Measurements from ENCODE around the gene KATNAL2.
A peak's percentile ranks its signal among the peaks of the same experiment; 100 is the strongest.

KATNAL2 gene, protein sequence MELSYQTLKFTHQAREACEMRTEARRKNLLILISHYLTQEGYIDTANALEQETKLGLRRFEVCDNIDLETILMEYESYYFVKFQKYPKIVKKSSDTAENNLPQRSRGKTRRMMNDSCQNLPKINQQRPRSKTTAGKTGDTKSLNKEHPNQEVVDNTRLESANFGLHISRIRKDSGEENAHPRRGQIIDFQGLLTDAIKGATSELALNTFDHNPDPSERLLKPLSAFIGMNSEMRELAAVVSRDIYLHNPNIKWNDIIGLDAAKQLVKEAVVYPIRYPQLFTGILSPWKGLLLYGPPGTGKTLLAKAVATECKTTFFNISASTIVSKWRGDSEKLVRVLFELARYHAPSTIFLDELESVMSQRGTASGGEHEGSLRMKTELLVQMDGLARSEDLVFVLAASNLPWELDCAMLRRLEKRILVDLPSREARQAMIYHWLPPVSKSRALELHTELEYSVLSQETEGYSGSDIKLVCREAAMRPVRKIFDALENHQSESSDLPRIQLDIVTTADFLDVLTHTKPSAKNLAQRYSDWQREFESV

DNA sequence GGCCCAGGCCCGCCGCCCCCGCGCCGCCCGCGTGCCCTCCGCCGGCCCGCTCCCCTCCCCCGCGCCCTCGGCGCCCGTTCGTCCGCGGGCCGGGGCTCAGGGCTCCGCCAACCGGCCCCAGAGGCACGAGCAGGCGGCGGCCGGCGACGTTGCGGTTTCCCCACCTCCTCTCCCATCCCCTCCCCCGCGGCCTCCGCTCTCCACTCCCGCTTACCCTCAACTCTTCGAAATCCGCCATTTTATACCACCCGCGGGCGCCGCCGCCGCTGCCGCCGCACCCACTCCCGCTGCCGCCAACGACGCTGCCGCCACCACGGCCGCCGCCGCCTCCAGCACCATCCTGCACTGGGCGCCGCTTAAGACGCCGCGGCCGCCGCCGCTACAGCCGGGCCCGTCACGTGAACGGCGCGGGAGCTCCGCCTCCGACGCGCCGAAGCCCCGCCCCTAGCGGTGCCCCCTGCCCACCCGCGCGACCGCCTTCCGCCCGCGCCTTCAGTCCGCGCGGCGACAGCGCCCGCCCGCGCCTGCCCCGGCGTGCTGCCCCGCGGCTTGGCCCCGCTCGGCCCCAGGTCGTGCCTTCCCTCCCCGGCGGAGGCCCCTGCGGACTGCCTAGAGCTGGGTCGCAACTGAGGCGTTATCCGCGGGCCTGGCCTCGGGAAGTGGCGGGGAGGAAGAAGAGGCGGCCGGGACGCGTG is at the start of gene KATNAL2, which contains the start of gene PIAS2:
TSS of gene KATNAL2 (plus strand) at position 495 of the 695 bp plus-strand sequence. CDS start 29,271 bp downstream, outside the sequence.
TSS of gene PIAS2 (minus strand) at position 400 of the 695 bp plus-strand sequence. CDS start at position 238, 162 bp downstream.
- peak; percentile 65 for DNase-seq

DNA sequence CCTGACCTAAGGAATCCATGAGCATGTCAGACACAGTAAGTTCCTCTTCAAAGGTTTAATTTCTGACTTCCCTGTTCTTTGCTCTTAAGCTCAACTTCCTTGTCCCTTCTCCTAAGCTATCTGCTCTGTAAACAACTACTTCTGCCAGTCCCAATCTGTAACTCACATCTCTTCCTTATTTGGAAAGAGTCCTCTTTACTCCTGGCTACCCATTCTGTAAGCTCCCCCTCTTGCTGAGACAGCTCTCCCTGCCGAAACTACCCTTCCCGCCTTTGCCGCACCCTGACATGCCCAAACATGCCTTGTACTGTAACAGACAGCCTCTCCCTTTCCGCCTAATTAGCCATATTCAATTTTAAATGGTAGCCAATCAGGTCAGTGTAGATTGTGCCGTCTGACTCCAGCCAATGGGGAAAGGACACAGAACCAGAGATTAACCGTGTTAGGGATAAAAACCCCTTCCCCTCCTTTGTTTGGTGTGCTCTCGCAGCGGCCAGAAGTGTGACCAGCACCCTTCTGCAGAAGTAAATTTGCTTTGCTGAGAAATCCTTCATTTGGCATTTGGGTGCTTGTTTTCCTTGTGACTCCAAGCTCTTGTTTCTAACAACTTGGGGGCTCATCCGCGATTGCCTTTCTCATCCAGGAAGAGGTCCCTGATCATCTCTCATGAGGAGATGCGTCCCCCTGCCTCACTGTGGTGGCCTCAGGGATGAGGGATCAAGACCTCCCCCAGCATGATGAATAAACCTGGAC is 49.1 kb upstream of the KATNAL2 start:
- DNase-seq: no peak

DNA sequence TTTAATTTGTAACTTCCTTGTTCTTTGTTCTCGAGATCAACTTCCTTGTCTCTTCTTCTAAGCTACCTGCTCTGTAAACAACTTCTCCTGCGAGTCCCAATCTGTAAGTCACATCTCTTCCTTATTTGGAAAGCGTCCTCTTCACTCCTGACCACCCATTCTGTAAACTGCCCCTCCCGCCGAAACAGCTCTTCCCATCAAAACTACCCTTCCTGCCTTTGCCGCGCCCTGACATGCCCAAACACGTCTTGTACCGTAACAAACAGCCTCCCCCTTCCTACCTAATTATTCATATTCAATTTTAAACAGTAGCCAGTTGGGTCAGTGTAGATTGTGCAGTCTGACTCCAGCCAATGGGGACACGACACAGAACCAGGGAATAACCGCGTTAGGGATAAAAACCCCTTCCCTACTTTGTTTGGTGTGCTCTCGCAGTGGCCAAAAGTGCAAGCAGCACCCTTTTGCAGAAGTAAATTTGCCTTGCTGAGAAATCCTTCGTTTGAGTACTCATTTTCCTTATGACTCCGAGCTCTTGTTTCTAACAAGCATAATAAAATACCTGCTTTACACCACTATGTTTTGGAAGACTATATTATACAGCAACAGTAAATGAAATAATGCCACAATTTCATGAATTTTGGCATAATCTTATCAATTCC is 39.9 kb upstream of the KATNAL2 start:
- DNase-seq: no peak

DNA sequence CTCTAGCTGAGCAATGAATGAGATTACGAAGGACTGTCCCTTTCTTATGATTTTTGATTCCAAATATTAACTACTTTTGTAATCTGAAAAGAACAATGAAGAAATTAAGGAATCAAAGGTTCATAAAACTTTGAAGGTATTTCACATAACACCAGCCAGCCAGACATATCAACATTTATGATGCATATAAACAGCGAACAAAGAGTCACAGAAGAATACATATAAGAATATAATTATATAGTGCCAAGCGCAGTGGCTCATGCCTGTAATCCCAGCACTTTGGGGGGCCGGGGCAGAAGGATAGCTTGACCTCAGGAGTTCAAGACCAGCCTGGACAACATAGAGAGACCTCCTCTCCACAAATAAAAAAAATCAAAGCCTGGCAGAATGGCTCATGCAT is 34.2 kb upstream of the KATNAL2 start:
- no peak for DNase-seq

DNA sequence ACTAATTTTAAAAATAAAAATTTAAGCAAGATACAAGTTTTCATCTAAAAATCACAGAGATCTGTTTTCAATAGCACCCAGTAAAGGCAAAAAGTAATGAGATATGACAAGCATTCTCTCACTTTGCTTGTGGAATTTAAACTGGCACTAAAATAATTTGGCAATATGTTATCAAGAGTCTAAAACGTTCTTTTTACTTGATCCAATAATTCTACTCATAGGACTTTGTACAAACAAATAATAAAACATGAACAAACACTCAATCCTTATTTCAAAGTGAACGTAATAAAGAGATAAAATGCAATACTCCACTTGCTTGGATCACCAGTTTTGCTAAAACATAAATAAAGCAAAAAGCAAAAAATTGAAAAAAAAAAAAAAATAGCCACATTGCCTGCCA is 30.5 kb upstream of the KATNAL2 start:
- no peak for DNase-seq

- DNase-seq: no peak
Observed at GRCh38 chr18:46888965-46889364, 28.4 kb upstream of the KATNAL2 start.

DNA sequence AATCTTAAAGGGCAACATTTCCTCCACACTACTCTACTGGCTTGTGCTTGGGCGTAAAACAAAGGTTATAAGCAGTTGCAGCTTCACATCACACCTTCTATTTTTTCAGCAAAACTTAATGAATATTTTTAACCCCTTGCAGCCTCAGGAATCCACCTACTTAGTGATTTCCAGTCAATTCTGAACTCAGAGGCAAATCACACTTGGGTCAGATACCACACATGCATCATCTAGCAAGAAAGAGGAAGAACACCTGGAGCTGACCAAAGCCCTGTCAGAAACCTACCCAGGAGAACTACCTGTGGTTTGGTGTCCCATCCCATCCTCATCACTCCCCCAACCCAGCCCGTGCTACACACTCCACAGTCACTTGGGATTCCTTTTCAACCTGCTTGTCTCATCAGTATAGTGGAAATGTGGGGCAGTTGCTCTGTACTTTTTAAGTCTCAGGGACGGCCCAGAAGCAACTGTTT is 25.6 kb upstream of the KATNAL2 start:
- DNase-seq: no peak

DNA sequence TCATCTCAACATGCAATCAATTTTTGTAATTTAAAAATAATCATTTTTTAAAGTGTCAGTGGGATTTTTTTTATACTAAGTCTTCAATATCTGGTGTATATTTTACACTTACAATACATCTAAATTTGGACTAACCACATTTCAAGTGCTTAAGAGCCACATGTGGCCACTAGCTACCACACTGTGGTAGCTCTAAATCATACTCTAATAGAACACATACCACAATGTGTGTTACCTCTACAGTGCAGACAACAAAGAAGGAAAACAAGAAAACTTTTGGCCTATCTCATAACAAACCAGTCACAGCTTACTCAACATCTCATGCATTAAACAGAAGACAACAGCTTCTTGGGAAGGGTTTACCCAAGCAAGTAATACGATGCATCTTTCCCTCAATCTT is 24.6 kb upstream of the KATNAL2 start:
- DNase-seq: no peak

DNA sequence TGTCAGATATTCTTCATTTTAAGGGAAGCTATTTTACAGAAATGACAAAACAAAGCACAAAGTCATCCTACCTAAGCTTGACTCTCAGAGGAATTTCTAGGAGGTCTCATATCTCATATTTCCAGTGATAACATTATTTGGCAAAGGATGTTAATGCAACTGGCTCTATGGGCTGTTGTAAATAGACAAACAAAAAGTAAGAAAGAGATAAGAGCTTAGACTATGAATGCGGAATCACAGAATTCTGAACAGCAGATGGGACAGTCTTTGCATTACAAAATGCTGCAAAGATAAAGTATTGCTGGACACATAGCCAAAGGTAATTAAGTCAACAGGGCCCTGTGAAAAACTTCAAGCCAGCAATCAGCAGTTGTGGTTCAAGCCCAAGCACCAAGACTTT is 24.0 kb upstream of the KATNAL2 start:
- no peak for DNase-seq

DNA sequence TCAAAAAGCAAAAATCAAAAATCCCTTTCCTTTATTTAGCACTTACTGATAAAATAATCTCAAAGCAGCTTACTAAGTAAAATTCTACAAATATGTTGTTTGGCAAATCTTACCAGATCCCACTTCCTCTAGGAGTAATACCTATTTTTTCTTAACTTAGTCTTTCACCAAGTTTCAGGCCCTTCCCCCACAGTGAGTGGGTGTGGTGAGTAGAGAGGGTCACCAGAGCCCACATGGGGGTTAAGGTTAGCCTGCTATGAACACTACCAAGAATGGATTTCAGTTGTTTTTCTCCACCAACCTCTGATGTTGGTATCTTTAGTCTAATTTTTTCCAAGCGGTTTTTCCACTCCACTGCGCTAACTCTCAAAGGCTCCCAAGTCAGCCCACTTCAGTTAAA is 23.3 kb upstream of the KATNAL2 start:
- no peak for DNase-seq

DNA sequence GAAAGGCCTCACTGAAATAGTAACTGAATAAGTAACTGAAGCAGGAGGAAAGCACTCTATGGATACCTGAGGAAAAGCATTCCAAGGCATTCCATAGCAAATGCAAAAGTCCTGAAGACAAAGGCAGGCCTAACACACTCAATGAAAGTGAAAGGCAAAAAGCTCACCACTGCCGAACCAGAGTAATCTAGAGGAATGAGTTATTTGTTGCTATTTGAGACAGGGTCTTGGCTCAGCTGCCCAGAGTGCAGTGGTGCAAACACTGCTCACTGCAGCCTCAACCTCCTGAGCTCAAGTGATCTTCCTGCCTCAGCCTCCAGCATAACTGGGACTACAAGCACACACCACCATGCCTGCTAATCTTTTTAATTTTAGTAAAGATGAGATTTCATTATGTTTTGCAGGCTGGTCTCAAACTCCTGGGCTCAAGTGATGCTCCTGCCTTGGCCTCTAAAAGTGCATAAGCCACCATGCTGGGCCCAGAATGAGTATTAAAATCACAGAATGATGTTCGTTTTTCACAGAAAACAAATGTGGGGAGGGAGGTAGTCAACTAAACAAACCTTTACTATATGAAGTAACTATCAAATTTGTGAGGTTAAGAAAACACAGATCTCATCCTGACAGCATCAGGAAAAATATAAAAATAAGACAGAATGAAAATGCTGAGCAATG is 18.0 kb upstream of the KATNAL2 start:
- DNase-seq: no peak

GRCh38 chr18:46903406-46903805 is 14.0 kb upstream of the KATNAL2 start:
- no peak for DNase-seq

DNA sequence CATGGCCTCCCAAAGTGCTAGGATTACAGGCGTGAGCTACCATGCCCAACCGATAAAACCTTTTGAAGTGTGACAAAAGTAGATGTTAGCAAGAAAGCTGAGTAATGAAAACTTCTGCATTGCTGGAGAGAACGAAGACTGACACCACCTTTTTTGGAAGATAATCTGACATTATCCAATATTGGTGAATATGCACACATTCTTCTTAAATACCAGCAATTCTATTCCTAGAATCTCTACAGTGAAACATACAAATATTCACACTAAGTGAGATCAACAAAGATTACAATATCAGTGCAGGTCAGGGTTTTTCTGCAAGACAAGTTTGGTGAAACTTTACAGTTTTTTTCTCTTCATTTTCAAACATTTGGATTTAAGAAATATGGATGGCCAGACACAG is 7.9 kb upstream of the KATNAL2 start:
- no peak for DNase-seq

DNA sequence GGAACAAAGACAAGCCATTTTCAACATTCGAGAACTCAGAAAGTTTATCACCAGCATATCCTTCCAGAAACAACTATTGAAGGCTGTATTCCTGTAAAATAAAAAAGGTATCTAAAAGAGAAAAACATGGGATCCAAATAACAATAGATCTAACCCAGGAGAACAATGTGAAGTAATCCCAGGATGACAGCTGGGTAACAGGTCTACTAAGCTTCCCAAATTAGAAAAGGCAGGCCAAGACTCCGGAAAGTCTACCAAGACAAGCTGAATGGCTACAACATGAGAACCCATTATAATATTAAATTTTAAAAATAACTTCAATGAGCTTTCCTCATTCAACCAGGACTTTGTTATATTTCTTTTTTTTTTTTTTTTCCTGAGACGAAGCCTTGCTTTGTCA is 6.5 kb upstream of the KATNAL2 start:
- DNase-seq: no peak

DNA sequence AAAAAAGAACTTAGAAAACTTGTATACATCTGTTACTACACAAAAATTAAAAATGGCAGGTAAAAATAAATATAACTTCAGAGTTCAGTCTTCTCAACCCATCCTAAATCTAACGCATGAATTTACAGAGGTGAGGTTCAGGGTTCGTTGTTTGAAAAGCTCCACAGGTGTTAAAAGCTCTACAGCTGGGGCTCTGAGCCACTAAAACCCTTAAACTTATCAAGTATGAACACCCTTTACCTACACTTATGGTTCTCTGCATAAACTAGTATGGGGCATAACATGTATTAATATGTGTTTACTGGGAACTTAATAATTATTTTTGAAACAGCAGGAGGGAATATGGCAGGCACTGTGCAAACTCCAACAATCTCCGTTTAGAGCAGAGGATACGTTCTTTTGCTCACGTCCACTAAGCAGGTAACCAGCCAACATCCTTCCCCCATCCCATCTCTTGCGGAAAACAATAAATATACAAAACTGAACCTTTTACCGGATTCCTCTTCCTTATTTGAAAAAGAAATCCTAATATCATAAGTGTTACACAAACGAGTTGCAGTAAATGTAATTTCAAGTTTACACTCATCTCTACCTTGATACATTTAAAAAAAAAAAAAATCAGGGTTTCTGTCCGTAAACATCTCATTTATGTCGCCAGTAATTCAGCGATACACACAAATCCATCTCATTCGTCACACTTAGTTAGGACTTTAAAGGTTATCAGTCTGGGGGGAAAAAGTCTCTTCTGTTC is 1.4 kb upstream of the KATNAL2 start:
- DNase-seq: peak; percentile 44

DNA sequence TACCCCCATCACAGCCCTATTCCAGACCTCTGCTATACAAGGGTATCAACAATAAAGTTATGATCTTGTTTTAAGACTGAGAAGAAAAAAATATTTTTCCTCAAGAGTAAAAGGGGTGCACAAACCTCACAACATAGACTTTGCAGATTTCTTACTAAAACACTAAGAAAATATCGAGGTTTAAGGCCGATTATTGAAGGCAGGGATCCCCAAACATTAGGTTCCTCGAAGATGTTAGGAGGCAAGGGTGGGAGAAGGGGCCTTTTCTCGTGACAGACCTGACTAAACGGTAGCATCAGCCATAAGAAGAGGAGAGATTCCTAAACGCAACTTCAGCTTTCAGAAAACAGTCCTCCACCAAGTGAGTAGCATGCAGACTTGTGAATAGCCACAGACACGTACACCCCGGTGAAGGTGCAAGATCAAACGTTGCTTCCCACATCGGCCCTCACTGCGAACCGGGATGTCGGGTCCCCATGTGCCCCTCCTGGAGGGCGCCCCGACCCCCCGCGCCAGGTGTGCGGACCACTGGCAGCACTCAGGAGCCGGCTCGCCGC is 773 bp upstream of the KATNAL2 start:
- DNase-seq: peak; percentile 46

GRCh38 chr18:46917803-46918600 is 600 bp downstream of the KATNAL2 start:
- peak; percentile 23 for DNase-seq

- DNase-seq: no peak
Observed at GRCh38 chr18:46920067-46920466, 2.7 kb downstream of the KATNAL2 start.

GRCh38 chr18:46920653-46921052 is 3.3 kb downstream of the KATNAL2 start:
- DNase-seq: no peak

Measured in DMS79 treated with DMSO at 0.1 percent for 48 hours (cell line).